ENCODE measurements around the gene LRRC71. TPM values are rescaled to one million over a fixed set of nuclear protein-coding genes. Genes with fewer than 3 reads are reported as not detected.

Gene LRRC71
- total RNA-seq, 2 donors from 2014 or later: not detected

- no peak for ATAC-seq
- intact Hi-C loops (cut with DNase I): no loop called here
- no peak for DNase-seq
- no peak overlapping the region for H3K27ac ChIP-seq
- no peaks in the 10 kb centered on the region for H3K9me3 ChIP-seq
- H3K36me3 ChIP-seq (replicated peaks in 1 of 2; ENCODE audit: insufficient read depth in 1 of 2, low read depth in 2 of 2): no peaks in the 10 kb centered on the region
- 69 to 73% methylated on average over 15 to 19 of the region's 19 CpGs for WGBS, 2 donors
- peaks cover 19% of the 10 kb centered on the region for H3K4me1 ChIP-seq
- TF ChIP-seq CTCF (IDR thresholded peaks at IDR 0.05) (no peak), POLR2A (IDR thresholded peaks at IDR 0.05) (no peak)
- no peak overlapping the region for H3K4me3 ChIP-seq
- H3K27me3 ChIP-seq: no peaks in the 10 kb centered on the region
Observed at GRCh38 chr1:156904187-156904959, 16.1 kb upstream of the LRRC71 start.

GRCh38 chr1:156905176-156905575 lies 15.3 kb upstream of the LRRC71 start:
- intact Hi-C loops (cut with DNase I): no loop called here
- Histone ChIP-seq H3K4me1 (peaks cover 19% of the 10 kb centered on the region), H3K36me3 (replicated peaks in 1 of 2; ENCODE audit: insufficient read depth in 1 of 2, low read depth in 2 of 2) (no peaks in the 10 kb centered on the region), H3K27ac (no peak overlapping the region), H3K27me3 (no peaks in the 10 kb centered on the region), H3K9me3 (no peaks in the 10 kb centered on the region), H3K4me3 (no peak overlapping the region)
- WGBS, 2 donors: 80 to 83% methylated on average over 11 to 16 of the region's 16 CpGs
- no peak for DNase-seq
- no peak for ATAC-seq
- TF ChIP-seq POLR2A (IDR thresholded peaks at IDR 0.05): no peak

GRCh38 chr1:156905651-156906050 lies 14.8 kb upstream of the LRRC71 start:
- intact Hi-C loops (cut with DNase I): no loop called here
- WGBS, 2 donors: 39 to 49% methylated on average over 4 of the region's 4 CpGs
- Histone ChIP-seq H3K27ac (no peak overlapping the region), H3K9me3 (no peaks in the 10 kb centered on the region), H3K27me3 (no peaks in the 10 kb centered on the region), H3K4me3 (no peak overlapping the region), H3K4me1 (peaks cover 19% of the 10 kb centered on the region), H3K36me3 (replicated peaks in 1 of 2; ENCODE audit: insufficient read depth in 1 of 2, low read depth in 2 of 2) (no peaks in the 10 kb centered on the region)
- DNase-seq (no peak), ATAC-seq (no peak)
- no peak for TF ChIP-seq CTCF (IDR thresholded peaks at IDR 0.05)
- TF ChIP-seq POLR2A (IDR thresholded peaks at IDR 0.05): no peak

- no peak for TF ChIP-seq CTCF (IDR thresholded peaks at IDR 0.05)
- no peak for TF ChIP-seq POLR2A (IDR thresholded peaks at IDR 0.05)
- no peak overlapping the region for H3K4me3 ChIP-seq
- H3K36me3 ChIP-seq (replicated peaks in 1 of 2; ENCODE audit: insufficient read depth in 1 of 2, low read depth in 2 of 2): no peaks in the 10 kb centered on the region
- peaks cover 19% of the 10 kb centered on the region for H3K4me1 ChIP-seq
- no peaks in the 10 kb centered on the region for H3K9me3 ChIP-seq
- intact Hi-C loops (cut with DNase I): no loop called here
- no peaks in the 10 kb centered on the region for H3K27me3 ChIP-seq
- DNase-seq (no peak), ATAC-seq (no peak)
- 88% methylated on average over 9 to 15 of the region's 16 CpGs for WGBS, 2 donors
- H3K27ac ChIP-seq: no peak overlapping the region
Observed at GRCh38 chr1:156906206-156906906, 14.1 kb upstream of the LRRC71 start.

- no peaks in the 10 kb centered on the region for H3K36me3 ChIP-seq (replicated peaks in 1 of 2; ENCODE audit: insufficient read depth in 1 of 2, low read depth in 2 of 2)
- H3K27ac ChIP-seq: no peak overlapping the region
- H3K9me3 ChIP-seq: no peaks in the 10 kb centered on the region
- 49 to 83% methylated on average over 2 to 29 of the region's 29 CpGs for WGBS, 2 donors
- H3K4me1 ChIP-seq: peaks cover 19% of the 10 kb centered on the region
- no peaks in the 10 kb centered on the region for H3K27me3 ChIP-seq
- TF ChIP-seq POLR2A (IDR thresholded peaks at IDR 0.05): no peak
- no peak for TF ChIP-seq CTCF (IDR thresholded peaks at IDR 0.05)
- no peak for DNase-seq
- no peak overlapping the region for H3K4me3 ChIP-seq
- no peak for ATAC-seq
- intact Hi-C loops (cut with DNase I): no loop called here
Observed at GRCh38 chr1:156908541-156908940, 11.9 kb upstream of the LRRC71 start.

Data from body of pancreas (tissue), 4 donors.